MCF 10A (cell line): ENCODE data around the gene CUBN. TPM values are rescaled to one million over a fixed set of nuclear protein-coding genes. Genes with fewer than 3 reads are reported as not detected.
A peak's percentile ranks its signal among the peaks of the same experiment; 100 is the strongest.

ENCODE experiments used
- BruUV-seq: library from RNA; stranded (reverse); fragments of 400-500 nt; replicated peaks from 2 replicates; lab custom pipeline; 2021; lab: Mats Ljungman, UMichigan
- CTCF ChIA-PET: fragments of 300-600 bp; sonication (Branson Sonifier 250); formaldehyde crosslinking; extraction: SDS; loops from one replicate; lab custom pipeline; 2021; ENCODE audit warnings: antibody characterized with exemption, inconsistent platforms; lab: Yijun Ruan, JAX
- POLR2A ChIA-PET: fragments of 300-600, 350-650 bp; sonication (Branson Sonifier 250); formaldehyde crosslinking; extraction: SDS; loops from one replicate; lab custom pipeline; 2020; ENCODE audit warnings: antibody characterized with exemption, inconsistent platforms; lab: Yijun Ruan, JAX
- DNase-seq: peaks from one replicate; pipeline ENCODE4 v3.0.0-alpha.2; 2018; ENCODE audit not compliant: unreplicated experiment
- H3K27ac Mint-ChIP-seq: one replicate; pipeline ENCODE4 v1.8.0; 2022; ENCODE audit warnings: mild to moderate bottlenecking, low read depth, mixed read lengths; ENCODE audit not compliant: unreplicated experiment
- H3K27me3 Mint-ChIP-seq: one replicate; pipeline ENCODE4 v1.8.0; 2022; ENCODE audit warnings: mixed read lengths; ENCODE audit not compliant: insufficient read depth, unreplicated experiment
- H3K36me3 Mint-ChIP-seq: one replicate; pipeline ENCODE4 v1.8.0; 2022; ENCODE audit warnings: mild to moderate bottlenecking, moderate library complexity, mixed read lengths; ENCODE audit not compliant: insufficient read depth, unreplicated experiment
- H3K4me1 Mint-ChIP-seq: one replicate; pipeline ENCODE4 v1.8.0; 2022; ENCODE audit warnings: mixed read lengths; ENCODE audit not compliant: insufficient read depth, unreplicated experiment
- H3K4me3 Mint-ChIP-seq: one replicate; pipeline ENCODE4 v1.8.0; 2022; ENCODE audit warnings: mild to moderate bottlenecking, moderate library complexity, mixed read lengths; ENCODE audit not compliant: unreplicated experiment
- H3K9me3 Mint-ChIP-seq: one replicate; pipeline ENCODE4 v1.8.0; 2022; ENCODE audit warnings: mixed read lengths; ENCODE audit not compliant: unreplicated experiment
- intact Hi-C: fragments of 100-400 bp; cut with micrococcal nuclease; formaldehyde crosslinking; loops from 2 replicates; pipeline ENCODE4 v1.14.1; 2022
- total RNA-seq: library from RNA; stranded (reverse); gene quantifications from 2 replicates; pipeline ENCODE4 v1.2.3, GENCODE V29; 2022
- TF ChIP-seq, protein P1 (sequence below): fragments of 200-600 bp; IDR thresholded peaks from one replicate; pipeline ENCODE4 v1.8.0; 2022; ENCODE audit warnings: antibody characterized with exemption, mild to moderate bottlenecking; ENCODE audit not compliant: unreplicated experiment

Gene CUBN
- total RNA-seq, 1 experiment from 2014 or later: 1.3 TPM

DNA sequence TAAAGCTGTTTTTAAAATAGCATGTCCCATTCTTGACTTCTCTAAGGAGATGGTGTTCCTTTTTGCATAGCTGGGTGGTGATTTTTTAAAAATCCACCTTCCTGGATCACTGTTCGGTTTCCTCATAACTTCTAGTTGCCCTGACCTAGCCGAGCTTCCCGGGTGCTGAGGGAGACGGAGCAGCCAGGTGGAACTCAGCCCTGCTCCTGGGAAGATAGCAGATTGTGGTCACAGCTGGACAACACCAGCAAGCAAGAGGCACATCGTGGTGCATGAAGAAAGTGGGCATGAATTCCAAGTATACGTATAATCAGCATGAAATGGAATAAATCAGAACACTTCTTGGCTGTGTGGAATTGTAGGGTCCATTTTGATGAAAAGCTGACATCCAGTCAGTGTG lies 238.9 kb downstream of the CUBN start:
- Mint-ChIP-seq H3K4me1 (peaks cover 20% of the 10 kb centered on the region), H3K27me3 (no peaks in the 10 kb centered on the region), H3K4me3 (no peak overlapping the region), H3K9me3 (no peaks in the 10 kb centered on the region), H3K36me3 (peaks cover 4% of the 10 kb centered on the region), H3K27ac (no peak overlapping the region)
- BruUV-seq: no TSS peak
- no peak for DNase-seq
- ChIA-PET CTCF (no interaction called here), POLR2A (interaction anchor here (1.1 kb wide), 1 partner anchor 42 kb away, joined by 3 read pairs; no protein-coding TSS in a partner anchor)
- intact Hi-C loops: loop anchor here (5.0 kb wide), 1 partner anchor 337 kb away; the partner anchor contains the start of gene VIM
- TF ChIP-seq, protein P1, sequence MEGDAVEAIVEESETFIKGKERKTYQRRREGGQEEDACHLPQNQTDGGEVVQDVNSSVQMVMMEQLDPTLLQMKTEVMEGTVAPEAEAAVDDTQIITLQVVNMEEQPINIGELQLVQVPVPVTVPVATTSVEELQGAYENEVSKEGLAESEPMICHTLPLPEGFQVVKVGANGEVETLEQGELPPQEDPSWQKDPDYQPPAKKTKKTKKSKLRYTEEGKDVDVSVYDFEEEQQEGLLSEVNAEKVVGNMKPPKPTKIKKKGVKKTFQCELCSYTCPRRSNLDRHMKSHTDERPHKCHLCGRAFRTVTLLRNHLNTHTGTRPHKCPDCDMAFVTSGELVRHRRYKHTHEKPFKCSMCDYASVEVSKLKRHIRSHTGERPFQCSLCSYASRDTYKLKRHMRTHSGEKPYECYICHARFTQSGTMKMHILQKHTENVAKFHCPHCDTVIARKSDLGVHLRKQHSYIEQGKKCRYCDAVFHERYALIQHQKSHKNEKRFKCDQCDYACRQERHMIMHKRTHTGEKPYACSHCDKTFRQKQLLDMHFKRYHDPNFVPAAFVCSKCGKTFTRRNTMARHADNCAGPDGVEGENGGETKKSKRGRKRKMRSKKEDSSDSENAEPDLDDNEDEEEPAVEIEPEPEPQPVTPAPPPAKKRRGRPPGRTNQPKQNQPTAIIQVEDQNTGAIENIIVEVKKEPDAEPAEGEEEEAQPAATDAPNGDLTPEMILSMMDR: no peak

DNA sequence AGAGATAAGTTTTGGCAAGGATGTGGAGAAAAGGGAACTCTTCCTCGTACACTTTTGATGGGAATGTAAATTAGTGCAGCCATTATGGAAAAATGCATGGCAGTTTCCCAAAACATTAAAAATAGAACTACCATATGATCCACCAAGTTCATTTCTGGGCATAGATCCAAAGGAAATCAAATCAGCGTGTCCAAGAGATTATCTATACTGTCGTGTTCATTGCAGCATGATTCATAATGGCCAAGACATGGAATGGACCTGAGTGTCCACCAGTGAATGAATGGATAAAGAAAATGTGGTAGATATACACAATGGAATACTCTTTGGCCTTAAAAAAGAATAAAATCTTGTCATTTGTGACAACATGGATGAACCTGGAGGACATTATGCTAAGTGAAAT lies 242.0 kb downstream of the CUBN start:
- peaks cover 20% of the 10 kb centered on the region for H3K4me1 Mint-ChIP-seq
- no peaks in the 10 kb centered on the region for H3K9me3 Mint-ChIP-seq
- intact Hi-C loops: no loop called here
- no peak overlapping the region for H3K4me3 Mint-ChIP-seq
- H3K27ac Mint-ChIP-seq: no peak overlapping the region
- peak; percentile 44 for DNase-seq
- POLR2A ChIA-PET: no interaction called here
- TF ChIP-seq, protein P1: no peak
- H3K27me3 Mint-ChIP-seq: no peaks in the 10 kb centered on the region
- no TSS peak for BruUV-seq
- CTCF ChIA-PET: interaction anchor here (1.4 kb wide), 1 partner anchor 60 kb away, joined by 8 read pairs; no protein-coding TSS in a partner anchor
- H3K36me3 Mint-ChIP-seq: no peaks in the 10 kb centered on the region

DNA sequence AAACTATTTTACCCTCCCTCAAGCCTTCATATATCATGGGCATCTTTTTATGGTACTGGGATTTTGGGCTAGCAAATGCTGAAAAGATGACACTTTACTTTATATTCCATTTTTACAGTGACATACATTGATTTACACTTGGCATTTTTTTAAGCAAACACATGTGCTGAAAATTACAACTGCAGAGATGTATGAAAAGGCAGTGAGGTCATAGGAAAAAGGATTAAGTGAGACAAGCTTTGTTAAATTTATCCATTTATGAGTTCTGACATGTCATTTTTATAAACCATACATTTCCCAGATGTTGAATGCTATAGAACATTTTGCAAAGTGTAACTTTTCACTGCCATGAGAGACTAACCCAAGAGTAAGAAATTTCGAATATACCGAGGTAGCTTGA lies 243.6 kb downstream of the CUBN start:
- H3K27me3 Mint-ChIP-seq: no peaks in the 10 kb centered on the region
- peaks cover 9% of the 10 kb centered on the region for H3K4me1 Mint-ChIP-seq
- BruUV-seq: no TSS peak
- DNase-seq: no peak
- intact Hi-C loops: no loop called here
- H3K36me3 Mint-ChIP-seq: no peaks in the 10 kb centered on the region
- ChIA-PET POLR2A (no interaction called here), CTCF (interaction anchor here (0.6 to 1.1 kb wide), 2 partner anchors 173 to 388 kb away, joined by 3 to 5 read pairs; no protein-coding TSS in a partner anchor)
- TF ChIP-seq, protein P1: no peak
- H3K4me3 Mint-ChIP-seq: no peak overlapping the region
- no peaks in the 10 kb centered on the region for H3K9me3 Mint-ChIP-seq
- H3K27ac Mint-ChIP-seq: no peak overlapping the region

DNA sequence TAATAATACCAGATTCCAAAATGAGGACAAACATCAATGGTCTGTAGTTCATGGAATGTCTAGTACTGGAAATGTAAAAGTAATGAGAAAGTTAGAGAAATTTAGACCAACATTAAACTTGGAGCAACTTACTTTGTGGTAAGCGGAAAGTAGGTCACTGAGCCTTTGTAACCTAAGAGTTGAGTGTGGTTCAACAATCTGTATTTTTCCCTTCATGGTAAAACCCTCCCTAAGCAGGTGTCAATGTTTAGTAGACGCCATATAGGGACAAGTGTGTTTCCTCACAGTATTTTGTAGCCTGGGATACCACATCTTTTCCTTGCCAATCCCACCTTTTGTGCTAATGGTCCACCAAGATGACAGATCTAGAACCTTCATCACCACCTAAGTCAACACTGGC lies 245.1 kb downstream of the CUBN start:
- BruUV-seq: no TSS peak
- H3K36me3 Mint-ChIP-seq: no peaks in the 10 kb centered on the region
- no peaks in the 10 kb centered on the region for H3K27me3 Mint-ChIP-seq
- intact Hi-C loops: no loop called here
- peaks cover 8% of the 10 kb centered on the region for H3K4me1 Mint-ChIP-seq
- TF ChIP-seq, protein P1: no peak
- ChIA-PET POLR2A (interaction anchor here (0.7 kb wide), 1 partner anchor 342 kb away, joined by 3 read pairs; no protein-coding TSS in a partner anchor), CTCF (no interaction called here)
- DNase-seq: no peak
- H3K4me3 Mint-ChIP-seq: no peak overlapping the region
- no peaks in the 10 kb centered on the region for H3K9me3 Mint-ChIP-seq
- no peak overlapping the region for H3K27ac Mint-ChIP-seq
